GM12878 (cell line): ENCODE measurements around the gene FNDC3B. TPM values are rescaled to one million over a fixed set of nuclear protein-coding genes. Genes with fewer than 3 reads are reported as not detected.

Experiments used
- BRCA1 ChIP-seq: IDR thresholded peaks from 2 replicates; pipeline ENCODE4 v1.6.1; 2011; ENCODE audit warnings: low read depth, low read length, improper control_type of control experiment
- CREB1 ChIP-seq: IDR thresholded peaks from 2 replicates; pipeline ENCODE4 v1.6.1; 2012; ENCODE audit warnings: low read depth, mild to moderate bottlenecking, inconsistent platforms
- CREM ChIP-seq: IDR thresholded peaks from 2 replicates; pipeline ENCODE4 v1.6.1; 2014; ENCODE audit warnings: antibody characterized with exemption, low read depth
- DPF2 ChIP-seq: fragments of 450-650 bp; IDR thresholded peaks from 2 replicates; pipeline ENCODE4 v1.6.1; 2017; ENCODE audit warnings: mild to moderate bottlenecking
- GABPA ChIP-seq: IDR thresholded peaks from 2 replicates; pipeline ENCODE4 v1.6.1; 2014; ENCODE audit warnings: antibody characterized with exemption, low read depth, mild to moderate bottlenecking, inconsistent platforms
- HDGF ChIP-seq: fragments of 450-650 bp; IDR thresholded peaks from 2 replicates; pipeline ENCODE4 v1.6.1; 2016; ENCODE audit warnings: antibody characterized with exemption
- IKZF1 ChIP-seq: fragments of 450-650 bp; conservative IDR thresholded peaks from 2 replicates; pipeline ENCODE4 v1.6.1; 2017; ENCODE audit warnings: antibody characterized with exemption, mild to moderate bottlenecking
- NR2C1 ChIP-seq: fragments of 450-650 bp; IDR thresholded peaks from 2 replicates; pipeline ENCODE4 v1.6.1; 2017; ENCODE audit warnings: antibody characterized with exemption, mild to moderate bottlenecking, moderate library complexity
- PAX8 ChIP-seq: fragments of 450-650 bp; IDR thresholded peaks from 2 replicates; pipeline ENCODE4 v1.6.1; 2017; ENCODE audit warnings: mild to moderate bottlenecking, moderate library complexity
- SMAD1 ChIP-seq: fragments of 450-650 bp; IDR thresholded peaks from 2 replicates; pipeline ENCODE4 v1.6.1; 2018; ENCODE audit warnings: mild to moderate bottlenecking, low read depth; ENCODE audit not compliant: partially characterized antibody
- SPI1 ChIP-seq: IDR thresholded peaks from 2 replicates; pipeline ENCODE4 v1.6.1; 2011; ENCODE audit warnings: low read depth, mild to moderate bottlenecking, low read length, moderate library complexity, borderline replicate concordance; ENCODE audit not compliant: insufficient read depth
- STAT3 ChIP-seq: IDR thresholded peaks from 2 replicates; pipeline ENCODE4 v1.6.1; 2011; ENCODE audit warnings: low read depth, low read length, improper control_type of control experiment
- polyA plus RNA-seq, 11 experiments: library from polyadenylated mRNA; depleted of rRNA in 4 of 11; unstranded in 6 of 11; stranded (reverse) in 5 of 11; fragments of >200 nt; fragmentation: Nextera tagmentation in 4 of 11; fragmentation: Illumina TruSeq in 1 of 11; extraction: Ambion mirVana in 4 of 11; extraction: Trizol in 1 of 11; gene quantifications; 1 replicate in 1 of 11; 2 replicates in 10 of 11; pipeline versions ENCODE4 v1.2.1 to v1.2.3, GENCODE V29; 2011 to 2016; ENCODE audit warnings: inconsistent platforms in 2 of 11, missing spikeins in 2 of 11, low read depth in 1 of 11
- total RNA-seq, 4 experiments: library from RNA; depleted of rRNA in 3 of 4; stranded (reverse); fragments of >200 nt in 3 of 4; fragmentation: Illumina TruSeq in 1 of 4; extraction: Trizol in 1 of 4; gene quantifications; 2 replicates each; pipeline versions ENCODE4 v1.2.1 to v1.2.3, GENCODE V29; 2013 to 2021
- TF ChIP-seq, protein P1 (sequence below): fragments of 450-650 bp; IDR thresholded peaks from 2 replicates; pipeline ENCODE4 v1.6.1; 2017; ENCODE audit warnings: antibody characterized with exemption, mild to moderate bottlenecking, moderate library complexity
- TF ChIP-seq, protein P2 (sequence below), 3 experiments: IDR thresholded peaks in 2 of 3; conservative IDR thresholded peaks in 1 of 3; 2 replicates each; pipeline ENCODE4 v1.5.1; 2011; ENCODE audit warnings: low read depth in 3 of 3, low read length in 3 of 3, mild to moderate bottlenecking in 3 of 3, control low read depth in 2 of 3, moderate library complexity in 2 of 3, inconsistent platforms in 1 of 3, mixed read lengths in 1 of 3; ENCODE audit not compliant: control insufficient read depth in 2 of 3, insufficient read depth in 1 of 3; ENCODE audit errors: extremely low read depth in 1 of 3
- TF ChIP-seq, protein P3 (sequence below): fragments of 450-650 bp; formaldehyde crosslinking; IDR thresholded peaks from 2 replicates; pipeline ENCODE4 v1.5.0; 2022; ENCODE audit warnings: mild to moderate bottlenecking, missing genetic modification characterization
- TF ChIP-seq, protein P4 (sequence below): fragments of 450-650 bp; IDR thresholded peaks from 2 replicates; pipeline ENCODE4 v1.6.1; 2017; ENCODE audit warnings: mild to moderate bottlenecking, moderate library complexity
- TF ChIP-seq, protein P5 (sequence below): fragments of 450-650 bp; IDR thresholded peaks from 2 replicates; pipeline ENCODE4 v1.6.1; 2014; ENCODE audit warnings: mild to moderate bottlenecking

FNDC3B gene
- total and polyA plus RNA-seq, 10 of the 15 experiments (the other 5 are each of a cell fraction or from before 2014, with no cell fraction given): 7.9 to 35.0 (median 18.5) TPM

DNA sequence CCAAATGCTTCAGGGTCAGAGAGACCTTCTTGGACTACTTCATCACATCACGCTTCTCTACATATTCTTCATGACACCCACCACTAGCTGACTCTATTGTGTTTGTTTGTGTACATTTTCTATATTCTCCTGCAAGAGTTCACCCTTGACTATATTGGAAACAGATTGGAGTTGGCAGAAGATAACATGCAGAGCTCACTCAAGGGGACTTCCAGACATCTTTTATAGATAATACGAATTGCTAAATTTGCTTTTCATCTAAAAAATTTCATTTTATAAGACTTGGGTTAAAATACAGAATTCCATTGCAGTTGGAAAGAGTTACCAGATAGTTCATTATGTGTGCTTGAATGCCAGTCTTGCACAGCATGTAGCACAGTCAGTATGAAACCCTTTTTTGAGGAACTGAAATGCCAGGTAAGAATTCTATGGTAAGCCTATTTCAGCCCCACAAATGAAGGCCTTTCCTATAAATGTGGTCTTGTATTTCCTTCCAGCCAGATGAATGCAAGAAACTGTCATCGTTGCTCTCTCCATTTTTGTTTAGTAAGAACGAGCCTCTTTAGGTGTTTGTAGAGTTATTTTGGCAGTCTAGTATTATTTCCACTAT lies 231.3 kb downstream of the FNDC3B start (continued):
- TF ChIP-seq, protein P1, sequence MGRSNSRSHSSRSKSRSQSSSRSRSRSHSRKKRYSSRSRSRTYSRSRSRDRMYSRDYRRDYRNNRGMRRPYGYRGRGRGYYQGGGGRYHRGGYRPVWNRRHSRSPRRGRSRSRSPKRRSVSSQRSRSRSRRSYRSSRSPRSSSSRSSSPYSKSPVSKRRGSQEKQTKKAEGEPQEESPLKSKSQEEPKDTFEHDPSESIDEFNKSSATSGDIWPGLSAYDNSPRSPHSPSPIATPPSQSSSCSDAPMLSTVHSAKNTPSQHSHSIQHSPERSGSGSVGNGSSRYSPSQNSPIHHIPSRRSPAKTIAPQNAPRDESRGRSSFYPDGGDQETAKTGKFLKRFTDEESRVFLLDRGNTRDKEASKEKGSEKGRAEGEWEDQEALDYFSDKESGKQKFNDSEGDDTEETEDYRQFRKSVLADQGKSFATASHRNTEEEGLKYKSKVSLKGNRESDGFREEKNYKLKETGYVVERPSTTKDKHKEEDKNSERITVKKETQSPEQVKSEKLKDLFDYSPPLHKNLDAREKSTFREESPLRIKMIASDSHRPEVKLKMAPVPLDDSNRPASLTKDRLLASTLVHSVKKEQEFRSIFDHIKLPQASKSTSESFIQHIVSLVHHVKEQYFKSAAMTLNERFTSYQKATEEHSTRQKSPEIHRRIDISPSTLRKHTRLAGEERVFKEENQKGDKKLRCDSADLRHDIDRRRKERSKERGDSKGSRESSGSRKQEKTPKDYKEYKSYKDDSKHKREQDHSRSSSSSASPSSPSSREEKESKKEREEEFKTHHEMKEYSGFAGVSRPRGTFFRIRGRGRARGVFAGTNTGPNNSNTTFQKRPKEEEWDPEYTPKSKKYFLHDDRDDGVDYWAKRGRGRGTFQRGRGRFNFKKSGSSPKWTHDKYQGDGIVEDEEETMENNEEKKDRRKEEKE: no peak
- TF ChIP-seq GABPA: no peak
- TF ChIP-seq STAT3: no peak
- TF ChIP-seq, protein P2, sequence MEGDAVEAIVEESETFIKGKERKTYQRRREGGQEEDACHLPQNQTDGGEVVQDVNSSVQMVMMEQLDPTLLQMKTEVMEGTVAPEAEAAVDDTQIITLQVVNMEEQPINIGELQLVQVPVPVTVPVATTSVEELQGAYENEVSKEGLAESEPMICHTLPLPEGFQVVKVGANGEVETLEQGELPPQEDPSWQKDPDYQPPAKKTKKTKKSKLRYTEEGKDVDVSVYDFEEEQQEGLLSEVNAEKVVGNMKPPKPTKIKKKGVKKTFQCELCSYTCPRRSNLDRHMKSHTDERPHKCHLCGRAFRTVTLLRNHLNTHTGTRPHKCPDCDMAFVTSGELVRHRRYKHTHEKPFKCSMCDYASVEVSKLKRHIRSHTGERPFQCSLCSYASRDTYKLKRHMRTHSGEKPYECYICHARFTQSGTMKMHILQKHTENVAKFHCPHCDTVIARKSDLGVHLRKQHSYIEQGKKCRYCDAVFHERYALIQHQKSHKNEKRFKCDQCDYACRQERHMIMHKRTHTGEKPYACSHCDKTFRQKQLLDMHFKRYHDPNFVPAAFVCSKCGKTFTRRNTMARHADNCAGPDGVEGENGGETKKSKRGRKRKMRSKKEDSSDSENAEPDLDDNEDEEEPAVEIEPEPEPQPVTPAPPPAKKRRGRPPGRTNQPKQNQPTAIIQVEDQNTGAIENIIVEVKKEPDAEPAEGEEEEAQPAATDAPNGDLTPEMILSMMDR (IDR thresholded peaks at IDR 0.05 in 2 of 3, conservative IDR thresholded peaks at IDR 0.05 in 1 of 3; ENCODE audit: control insufficient read depth in 2 of 3, extremely low read depth in 1 of 3, insufficient read depth in 1 of 3, low read depth in 3 of 3, low read length in 3 of 3): no peak
- TF ChIP-seq, protein P3, sequence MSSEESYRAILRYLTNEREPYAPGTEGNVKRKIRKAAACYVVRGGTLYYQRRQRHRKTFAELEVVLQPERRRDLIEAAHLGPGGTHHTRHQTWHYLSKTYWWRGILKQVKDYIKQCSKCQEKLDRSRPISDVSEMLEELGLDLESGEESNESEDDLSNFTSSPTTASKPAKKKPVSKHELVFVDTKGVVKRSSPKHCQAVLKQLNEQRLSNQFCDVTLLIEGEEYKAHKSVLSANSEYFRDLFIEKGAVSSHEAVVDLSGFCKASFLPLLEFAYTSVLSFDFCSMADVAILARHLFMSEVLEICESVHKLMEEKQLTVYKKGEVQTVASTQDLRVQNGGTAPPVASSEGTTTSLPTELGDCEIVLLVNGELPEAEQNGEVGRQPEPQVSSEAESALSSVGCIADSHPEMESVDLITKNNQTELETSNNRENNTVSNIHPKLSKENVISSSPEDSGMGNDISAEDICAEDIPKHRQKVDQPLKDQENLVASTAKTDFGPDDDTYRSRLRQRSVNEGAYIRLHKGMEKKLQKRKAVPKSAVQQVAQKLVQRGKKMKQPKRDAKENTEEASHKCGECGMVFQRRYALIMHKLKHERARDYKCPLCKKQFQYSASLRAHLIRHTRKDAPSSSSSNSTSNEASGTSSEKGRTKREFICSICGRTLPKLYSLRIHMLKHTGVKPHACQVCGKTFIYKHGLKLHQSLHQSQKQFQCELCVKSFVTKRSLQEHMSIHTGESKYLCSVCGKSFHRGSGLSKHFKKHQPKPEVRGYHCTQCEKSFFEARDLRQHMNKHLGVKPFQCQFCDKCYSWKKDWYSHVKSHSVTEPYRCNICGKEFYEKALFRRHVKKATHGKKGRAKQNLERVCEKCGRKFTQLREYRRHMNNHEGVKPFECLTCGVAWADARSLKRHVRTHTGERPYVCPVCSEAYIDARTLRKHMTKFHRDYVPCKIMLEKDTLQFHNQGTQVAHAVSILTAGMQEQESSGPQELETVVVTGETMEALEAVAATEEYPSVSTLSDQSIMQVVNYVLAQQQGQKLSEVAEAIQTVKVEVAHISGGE (CRISPR knock-in tag): no peak
- no peak for TF ChIP-seq PAX8
- peak; percentile 99 for TF ChIP-seq SPI1
- no peak for TF ChIP-seq CREB1
- no peak for TF ChIP-seq NR2C1
- no peak for TF ChIP-seq SMAD1
- TF ChIP-seq CREM: no peak
- no peak for TF ChIP-seq BRCA1
- TF ChIP-seq, protein P4, sequence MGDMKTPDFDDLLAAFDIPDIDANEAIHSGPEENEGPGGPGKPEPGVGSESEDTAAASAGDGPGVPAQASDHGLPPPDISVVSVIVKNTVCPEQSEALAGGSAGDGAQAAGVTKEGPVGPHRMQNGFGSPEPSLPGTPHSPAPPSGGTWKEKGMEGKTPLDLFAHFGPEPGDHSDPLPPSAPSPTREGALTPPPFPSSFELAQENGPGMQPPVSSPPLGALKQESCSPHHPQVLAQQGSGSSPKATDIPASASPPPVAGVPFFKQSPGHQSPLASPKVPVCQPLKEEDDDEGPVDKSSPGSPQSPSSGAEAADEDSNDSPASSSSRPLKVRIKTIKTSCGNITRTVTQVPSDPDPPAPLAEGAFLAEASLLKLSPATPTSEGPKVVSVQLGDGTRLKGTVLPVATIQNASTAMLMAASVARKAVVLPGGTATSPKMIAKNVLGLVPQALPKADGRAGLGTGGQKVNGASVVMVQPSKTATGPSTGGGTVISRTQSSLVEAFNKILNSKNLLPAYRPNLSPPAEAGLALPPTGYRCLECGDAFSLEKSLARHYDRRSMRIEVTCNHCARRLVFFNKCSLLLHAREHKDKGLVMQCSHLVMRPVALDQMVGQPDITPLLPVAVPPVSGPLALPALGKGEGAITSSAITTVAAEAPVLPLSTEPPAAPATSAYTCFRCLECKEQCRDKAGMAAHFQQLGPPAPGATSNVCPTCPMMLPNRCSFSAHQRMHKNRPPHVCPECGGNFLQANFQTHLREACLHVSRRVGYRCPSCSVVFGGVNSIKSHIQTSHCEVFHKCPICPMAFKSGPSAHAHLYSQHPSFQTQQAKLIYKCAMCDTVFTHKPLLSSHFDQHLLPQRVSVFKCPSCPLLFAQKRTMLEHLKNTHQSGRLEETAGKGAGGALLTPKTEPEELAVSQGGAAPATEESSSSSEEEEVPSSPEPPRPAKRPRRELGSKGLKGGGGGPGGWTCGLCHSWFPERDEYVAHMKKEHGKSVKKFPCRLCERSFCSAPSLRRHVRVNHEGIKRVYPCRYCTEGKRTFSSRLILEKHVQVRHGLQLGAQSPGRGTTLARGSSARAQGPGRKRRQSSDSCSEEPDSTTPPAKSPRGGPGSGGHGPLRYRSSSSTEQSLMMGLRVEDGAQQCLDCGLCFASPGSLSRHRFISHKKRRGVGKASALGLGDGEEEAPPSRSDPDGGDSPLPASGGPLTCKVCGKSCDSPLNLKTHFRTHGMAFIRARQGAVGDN: 0 out of 2 replicates have a peak, but pooled peaks have one; percentile 34
- peak; percentile 90 for TF ChIP-seq DPF2
- TF ChIP-seq, protein P5, sequence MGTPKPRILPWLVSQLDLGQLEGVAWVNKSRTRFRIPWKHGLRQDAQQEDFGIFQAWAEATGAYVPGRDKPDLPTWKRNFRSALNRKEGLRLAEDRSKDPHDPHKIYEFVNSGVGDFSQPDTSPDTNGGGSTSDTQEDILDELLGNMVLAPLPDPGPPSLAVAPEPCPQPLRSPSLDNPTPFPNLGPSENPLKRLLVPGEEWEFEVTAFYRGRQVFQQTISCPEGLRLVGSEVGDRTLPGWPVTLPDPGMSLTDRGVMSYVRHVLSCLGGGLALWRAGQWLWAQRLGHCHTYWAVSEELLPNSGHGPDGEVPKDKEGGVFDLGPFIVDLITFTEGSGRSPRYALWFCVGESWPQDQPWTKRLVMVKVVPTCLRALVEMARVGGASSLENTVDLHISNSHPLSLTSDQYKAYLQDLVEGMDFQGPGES: no peak
- TF ChIP-seq IKZF1: peak; percentile 80
- TF ChIP-seq HDGF: no peak
